ENCODE results near the gene SSH3.

The SSH3 gene

DNA sequence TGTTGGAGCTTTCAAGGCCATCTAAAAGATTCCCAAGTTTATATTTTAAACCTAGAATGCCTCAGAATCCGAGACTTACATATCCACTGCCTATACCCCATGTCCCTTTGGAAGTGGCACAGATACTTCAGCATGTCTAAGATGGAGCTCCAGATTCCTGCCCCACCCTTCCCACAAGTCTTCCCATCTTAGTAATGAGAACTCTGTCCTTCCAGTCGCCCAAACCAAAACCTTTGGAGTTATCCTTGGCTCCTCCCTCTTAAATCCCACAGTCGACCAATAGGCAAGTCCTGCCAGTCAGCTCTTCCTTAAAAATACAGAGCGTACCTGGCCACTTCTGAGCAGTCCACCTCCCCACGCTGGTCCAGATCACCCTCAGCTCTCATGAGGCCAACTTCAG, 45.7 kb downstream of the SSH3 start:
- no peak for DNase-seq (ENCODE audit: low spot score)

DNA sequence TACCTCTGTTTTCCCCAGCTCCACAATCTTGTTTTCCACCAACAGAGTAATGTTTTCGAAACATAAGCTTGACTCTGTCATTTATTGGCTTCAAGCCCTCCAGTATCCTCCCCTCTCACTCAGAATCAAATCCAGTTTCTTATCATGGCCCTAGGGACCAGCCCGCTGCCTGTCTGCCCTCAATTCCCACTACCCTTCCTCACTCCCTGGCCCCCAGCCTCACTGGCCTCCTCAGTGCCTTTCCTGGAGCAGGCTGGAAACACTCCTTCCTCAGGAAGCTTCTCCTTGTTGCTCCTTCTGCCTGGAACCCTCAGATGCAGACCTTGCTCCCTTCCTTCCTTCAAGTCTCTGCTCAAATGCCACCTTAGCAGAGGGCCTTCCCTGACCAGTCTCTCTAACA, 46.1 kb downstream of the SSH3 start:
- no peak for DNase-seq (ENCODE audit: low spot score)

DNA sequence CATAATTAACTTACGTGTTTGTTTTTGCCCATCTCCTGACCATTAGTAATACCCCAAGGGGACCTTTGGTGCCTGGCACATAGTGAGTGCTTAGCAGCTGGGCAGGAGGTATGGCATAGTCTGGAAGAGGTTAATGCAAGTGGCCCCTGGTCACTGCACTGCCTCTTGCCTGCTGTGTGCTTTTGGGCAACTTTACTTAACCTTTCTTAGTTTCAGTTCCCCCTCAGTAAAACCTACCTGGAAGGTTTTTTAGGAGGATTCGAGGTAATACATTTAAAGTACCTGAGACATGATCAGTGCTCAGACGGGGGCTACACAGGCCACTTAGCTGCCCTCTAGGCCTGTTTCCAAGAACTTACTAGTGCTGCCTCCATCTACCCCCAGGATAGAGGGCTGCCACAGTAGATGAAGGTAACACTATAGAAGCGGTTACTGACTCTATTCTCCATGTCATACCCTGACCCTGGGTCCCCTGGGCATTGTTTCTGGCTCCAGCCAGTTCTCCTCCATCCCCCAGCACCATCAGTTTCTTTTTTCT, 46.7 kb downstream of the SSH3 start:
- DNase-seq (ENCODE audit: low spot score), result no peak

DNA sequence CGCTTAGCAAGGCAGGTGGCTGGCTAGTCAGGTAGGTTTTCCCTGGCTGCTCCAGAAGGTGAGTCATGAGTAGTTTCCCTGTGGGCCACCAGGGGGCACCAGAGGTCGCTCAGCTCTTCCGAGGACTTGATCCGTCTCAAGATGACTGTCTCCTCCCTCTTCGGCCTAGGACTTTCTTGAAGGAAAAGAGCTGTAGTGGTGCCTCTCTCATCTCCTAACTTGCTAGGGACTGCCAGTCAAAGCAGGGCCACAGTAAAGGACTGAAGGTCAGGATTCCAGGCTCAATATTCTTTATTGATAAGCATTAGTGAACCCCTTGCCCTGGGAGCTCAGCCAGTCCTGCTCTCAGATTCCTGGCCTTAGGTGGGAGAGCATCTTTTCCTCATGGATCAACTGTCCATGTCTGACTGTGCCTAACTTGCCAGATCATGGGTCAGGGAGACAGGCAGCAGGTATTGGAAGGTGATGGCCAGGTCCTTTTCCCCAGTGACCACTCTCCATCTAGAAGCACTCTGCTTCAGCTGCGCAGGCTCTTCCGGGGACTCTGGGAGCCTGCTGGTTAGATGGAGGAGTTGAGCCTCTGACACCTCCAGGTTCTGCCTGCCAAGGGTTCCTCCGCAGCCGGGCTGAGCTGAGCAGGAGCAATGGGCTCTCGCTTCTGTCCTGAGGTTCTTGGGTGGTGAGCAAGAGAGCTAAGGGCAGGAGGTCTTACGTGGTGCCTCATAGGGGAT, 48.1 kb downstream of the SSH3 start:
- peak; percentile 88 for DNase-seq (ENCODE audit: low spot score)

DNA sequence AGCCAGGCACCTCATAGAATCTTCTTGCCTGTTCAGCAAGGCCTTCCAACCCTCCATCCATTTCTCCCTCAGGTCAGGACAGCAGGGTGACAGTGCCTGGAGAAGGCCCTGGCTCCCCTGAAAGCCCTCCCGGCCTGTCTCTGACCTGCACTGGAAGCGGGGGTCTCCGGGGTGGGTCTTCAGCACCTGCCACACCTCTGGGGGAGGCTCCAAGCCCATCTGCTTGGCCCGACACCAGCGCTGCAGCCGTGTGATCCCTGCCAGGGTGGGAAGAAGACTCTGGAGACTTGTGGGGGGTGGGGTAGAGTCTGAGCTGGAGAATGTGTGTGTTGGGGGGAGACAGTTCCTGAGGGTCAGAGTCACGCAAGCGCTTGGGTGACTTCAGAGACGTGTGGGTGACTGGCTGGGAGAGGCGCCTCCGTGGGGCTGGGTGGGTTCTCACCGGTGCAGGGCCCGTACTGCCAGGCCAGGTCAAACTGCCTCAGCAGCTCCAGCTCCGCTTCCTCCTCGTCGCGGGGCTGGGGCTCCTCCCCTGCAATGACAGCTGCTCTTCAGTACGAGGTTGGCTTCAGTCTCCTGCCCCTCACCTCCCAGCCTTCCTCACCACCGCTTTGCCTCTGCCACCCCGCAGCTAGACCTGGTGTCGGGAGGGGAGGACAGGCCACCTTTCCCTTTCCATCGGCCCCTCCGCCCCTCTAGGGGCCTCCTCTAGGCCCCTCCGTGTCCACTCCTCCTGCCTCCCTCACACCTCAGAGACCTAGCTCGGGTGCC, 49.4 kb downstream of the SSH3 start:
- DNase-seq (ENCODE audit: low spot score), result no peak

DNA sequence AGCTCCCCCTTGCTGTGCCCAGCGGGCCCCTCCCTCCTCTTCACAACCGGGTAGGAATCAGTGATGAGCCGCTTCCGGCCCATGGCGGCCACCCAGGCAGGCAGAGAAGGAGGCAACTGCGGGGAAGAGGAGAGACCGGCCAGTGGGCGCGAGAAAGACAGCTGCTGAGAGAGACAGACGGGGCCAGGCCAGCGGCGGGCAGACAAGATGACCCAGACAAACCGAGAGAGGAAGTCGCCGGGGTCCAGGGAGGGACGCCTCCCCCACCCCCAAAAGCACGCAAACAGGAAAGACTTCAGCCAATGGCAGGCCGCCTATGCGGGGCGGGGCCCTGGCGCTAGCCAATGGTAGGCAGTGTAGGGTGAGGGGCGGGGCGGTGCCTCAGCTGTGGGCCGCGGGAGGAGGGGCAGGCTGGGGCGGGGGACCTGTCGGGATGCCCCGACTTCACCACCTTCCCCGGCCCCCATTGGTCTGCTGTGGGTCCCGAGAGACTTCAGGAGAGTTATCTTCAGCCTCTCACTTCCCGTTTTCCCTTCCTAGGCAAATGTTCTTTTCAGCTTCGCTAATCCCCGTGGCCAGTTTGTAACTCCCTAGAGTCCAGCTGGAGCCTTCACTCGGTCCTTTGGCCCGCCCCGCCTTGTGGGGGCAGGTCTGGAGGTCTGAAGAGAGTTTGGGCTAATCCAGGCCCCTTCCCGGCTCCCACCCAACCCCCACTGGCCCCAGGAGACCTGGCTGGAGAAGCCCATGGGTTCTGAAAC, 50.2 kb downstream of the SSH3 start, which contains the start of gene POLD4:
POLD4 (minus strand) TSS at position 230 of the 758 bp plus-strand sequence; CDS start at position 83, 147 bp downstream.
- DNase-seq (ENCODE audit: low spot score), result peak; percentile 95

DNA sequence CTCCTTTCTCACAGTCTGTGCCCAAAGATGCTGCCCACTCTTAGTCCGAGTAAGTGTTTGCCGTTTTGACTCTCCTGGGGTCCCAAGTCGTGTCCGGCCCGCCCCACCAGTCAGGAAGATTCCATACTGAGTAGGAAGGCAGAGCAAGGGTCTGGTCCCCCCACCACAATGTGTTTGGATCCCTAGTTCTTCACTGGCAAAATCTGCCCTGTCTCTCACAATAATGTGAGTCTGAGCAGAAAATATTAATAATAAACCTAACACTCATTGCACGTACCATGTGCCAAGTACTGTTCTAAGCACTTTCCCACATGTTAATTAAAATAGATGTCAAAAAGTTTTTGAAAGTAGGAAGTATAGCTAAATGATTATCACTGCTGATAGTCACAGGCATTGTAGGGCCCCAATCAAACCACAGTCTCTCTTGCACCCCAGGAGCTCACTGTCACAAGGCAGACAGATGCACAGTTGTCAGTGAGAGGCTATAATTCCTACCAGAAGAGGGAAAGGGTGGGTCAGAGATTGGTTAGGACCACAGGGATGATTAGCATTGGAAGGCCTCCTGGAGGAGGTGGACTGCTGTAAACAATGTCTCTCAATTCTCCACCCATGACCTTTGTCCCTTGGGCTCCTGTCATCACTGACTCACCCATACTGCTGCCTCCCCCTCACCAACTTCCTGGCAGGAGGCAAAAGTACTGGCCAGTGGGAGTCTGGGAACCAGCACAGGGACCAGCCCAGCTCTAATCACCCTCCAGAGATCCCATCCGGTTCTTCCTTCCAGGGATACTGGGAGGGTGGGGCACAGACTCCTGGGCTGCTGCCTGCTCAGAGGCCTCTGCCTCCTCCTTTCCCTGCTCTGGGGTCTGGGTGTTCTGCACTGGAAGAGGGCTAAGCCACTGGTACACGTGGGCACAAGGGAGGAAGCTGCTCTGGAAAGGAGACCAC, 51.0 kb downstream of the SSH3 start:
- peak; percentile 97 for DNase-seq (ENCODE audit: low spot score)

DNA sequence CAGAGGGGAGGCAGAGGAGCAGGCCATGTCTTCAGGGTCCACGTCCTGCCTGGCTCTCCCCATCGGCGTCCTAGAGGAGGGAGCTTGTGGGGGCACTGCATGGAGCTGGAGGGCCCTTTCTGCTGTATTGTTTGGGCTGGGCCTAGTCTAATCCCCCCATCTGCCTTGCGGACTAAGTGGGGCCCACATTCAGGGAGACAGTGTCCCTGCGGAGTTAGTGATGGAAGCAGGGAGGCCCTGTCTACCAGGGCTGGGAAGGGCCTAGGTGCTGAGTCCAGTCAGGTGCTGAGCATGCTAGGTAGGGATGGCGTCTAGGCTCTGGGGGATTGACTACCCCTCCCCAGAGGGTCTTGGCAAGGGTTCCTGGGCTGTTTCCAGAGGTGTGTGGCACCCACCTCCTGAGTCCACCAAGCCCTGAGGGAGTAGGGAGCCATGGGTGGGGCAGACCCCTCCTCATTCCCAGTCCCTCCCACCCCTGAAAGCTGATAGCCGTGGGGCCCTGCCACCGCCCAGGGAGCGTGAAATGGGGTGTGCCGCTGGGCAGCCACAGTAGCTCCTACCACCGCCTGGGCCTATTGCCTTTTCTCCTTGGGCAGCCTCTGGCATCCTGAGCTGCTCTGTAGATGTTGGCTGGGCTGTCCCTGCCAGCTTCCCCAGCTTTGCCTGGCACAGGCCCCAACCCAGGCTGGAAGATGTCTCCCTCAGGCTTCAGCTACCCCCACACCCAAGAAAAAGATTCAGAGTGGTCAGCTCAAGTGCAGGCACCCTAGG, 51.9 kb downstream of the SSH3 start:
- DNase-seq (ENCODE audit: low spot score), result no peak

DNA sequence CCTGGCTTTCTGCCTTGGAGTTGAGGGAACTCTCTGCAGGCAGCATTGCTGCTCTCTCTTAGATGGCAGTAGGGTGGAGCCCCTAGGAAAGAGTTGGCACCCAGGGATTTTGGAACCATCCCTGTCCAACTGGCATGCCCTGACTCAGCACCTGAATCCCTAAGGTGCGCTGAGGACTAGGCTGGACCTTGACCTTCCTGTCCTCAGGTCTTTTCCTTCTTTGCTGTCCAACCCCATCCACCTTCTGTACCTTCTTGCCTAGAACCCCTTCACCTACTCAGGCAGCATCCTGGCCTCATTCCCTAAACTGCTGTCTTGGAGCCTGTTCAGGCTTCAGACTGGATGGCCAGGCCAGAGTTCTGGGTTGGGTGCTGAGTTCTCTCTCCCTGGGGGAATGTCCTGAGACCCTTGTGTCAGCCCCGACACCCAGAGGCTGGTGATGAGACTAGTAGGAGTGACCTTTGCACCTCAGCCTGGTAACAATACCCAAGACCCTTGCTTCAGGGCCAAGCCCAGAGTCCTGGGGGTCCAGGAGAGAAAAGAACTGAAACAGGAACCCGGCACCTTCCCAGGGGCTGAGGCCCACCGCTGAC, 52.6 kb downstream of the SSH3 start:
- DNase-seq (ENCODE audit: low spot score), result no peak

DNA sequence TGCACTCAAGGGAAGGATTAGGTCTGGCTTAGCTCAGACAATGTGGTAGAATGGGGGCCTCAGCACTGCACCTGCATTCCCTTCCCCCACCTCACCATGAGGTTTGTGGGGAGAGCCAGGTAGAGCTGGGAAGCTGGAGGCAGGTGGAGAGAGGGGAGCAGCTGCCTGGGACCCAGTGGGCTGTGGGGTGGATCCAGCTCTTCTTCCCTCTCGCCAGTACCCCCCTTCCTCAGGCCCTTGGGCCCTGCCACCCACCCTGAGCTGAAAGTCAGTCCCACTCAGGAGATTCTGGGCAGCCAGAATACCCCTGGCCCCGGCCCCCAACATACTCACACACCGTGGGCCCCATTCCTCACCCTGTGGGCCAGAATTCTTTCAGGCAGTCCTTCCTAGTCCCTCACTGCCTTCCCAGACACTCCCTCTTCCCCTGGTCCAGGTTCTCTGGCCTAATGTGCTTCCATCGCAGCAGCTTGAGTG, 53.1 kb downstream of the SSH3 start:
- DNase-seq (ENCODE audit: low spot score), result no peak

DNA sequence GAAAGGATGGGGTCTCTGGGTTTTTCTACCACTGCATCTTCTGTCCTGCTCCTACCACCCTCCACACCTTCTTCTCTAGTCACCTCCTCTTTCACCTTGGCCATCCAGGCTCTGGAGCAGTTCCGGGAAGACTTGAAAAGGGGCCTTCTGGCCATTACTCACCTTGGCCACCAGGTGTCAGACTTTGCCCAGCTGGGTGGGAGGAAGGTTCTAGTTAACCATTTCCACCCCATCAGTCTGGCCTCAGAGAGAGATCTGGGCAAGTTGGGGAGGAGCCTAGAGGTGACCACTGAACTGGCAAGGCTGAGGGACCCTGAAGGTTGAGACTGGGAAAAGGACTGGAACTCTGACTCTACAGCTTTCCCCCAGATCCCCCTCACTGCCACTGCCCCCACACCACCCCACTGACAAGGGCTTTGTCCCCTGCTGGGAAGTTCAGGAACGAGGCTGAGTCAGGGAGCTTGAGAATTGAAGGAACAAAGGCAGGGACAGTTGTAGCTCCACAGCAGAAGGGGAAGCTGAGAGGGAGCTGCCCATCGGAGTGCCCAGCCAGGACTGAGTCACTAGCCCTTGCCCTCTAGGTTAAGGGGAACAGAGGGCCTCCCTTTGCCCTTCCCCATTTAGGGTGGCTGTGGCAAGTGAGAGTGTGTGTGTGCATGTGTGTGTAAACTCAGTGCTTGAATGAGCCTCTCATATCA, 53.7 kb downstream of the SSH3 start:
- DNase-seq (ENCODE audit: low spot score), result peak; percentile 85

DNA sequence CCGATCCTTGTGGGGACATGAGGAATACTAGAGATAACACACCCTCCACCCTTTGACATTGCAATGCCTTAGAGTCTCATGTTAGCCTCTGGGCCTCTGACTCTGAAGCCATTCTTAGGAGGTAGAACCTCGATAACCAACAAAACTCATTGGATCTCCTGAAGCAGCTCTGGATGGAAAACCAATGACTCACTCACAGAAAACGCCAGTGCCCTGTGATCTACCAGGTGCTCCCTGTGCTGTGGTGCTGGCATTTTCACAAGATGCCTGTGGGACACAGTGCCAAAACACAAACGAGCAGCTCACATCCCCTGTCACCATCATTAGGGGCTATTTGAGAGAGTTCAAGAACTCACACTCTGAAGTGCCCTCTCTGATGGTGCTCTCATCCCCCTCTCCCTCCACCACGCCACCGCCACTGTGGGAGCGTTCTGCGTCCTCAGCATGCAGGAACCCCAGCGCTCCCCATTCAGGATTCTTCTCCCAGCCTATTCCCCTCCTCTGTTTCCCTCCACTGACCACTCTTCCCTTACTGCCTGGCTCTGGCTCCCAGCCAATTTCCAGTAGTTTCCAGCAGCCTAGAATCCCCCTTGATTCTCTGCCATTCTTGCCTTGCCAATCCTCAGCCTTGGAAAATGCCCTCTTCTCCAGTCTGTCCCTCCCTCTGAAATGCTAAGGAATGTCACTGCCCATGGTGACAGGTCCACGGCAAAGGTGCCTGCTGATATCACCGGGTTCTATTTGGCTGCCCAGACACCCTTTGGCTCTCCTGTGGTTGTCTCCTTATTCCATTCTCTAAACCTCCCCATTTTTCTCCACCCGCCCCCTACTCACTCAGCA, 54.7 kb downstream of the SSH3 start:
- no peak for DNase-seq (ENCODE audit: low spot score)

Measured in RKO (cell line).